Subcutaneous adipose tissue (tissue), 4 donors: ENCODE measurements around the gene NLRP5. TPM values are rescaled to one million over a fixed set of nuclear protein-coding genes. Genes with fewer than 3 reads are reported as not detected.

Experiments
- total RNA-seq, 4 donors: library from RNA; depleted of rRNA; stranded (reverse); fragments of >200 nt; gene quantifications; one replicate each; pipeline ENCODE4 v1.1.0, GENCODE V29; 2016
- TF ChIP-seq, protein P1 (sequence below): fragments of 450-650 bp; IDR thresholded peaks from one replicate; pipeline ENCODE4 v1.5.1; 2016; ENCODE audit warnings: low read depth, mild to moderate bottlenecking, control low read depth, antibody characterized with exemption, moderate library complexity

The NLRP5 gene
- total RNA-seq, 4 donors from 2014 or later = not detected

GRCh38 chr19:56026769-56027168, 40.2 kb downstream of the NLRP5 start:
- TF ChIP-seq, protein P1, sequence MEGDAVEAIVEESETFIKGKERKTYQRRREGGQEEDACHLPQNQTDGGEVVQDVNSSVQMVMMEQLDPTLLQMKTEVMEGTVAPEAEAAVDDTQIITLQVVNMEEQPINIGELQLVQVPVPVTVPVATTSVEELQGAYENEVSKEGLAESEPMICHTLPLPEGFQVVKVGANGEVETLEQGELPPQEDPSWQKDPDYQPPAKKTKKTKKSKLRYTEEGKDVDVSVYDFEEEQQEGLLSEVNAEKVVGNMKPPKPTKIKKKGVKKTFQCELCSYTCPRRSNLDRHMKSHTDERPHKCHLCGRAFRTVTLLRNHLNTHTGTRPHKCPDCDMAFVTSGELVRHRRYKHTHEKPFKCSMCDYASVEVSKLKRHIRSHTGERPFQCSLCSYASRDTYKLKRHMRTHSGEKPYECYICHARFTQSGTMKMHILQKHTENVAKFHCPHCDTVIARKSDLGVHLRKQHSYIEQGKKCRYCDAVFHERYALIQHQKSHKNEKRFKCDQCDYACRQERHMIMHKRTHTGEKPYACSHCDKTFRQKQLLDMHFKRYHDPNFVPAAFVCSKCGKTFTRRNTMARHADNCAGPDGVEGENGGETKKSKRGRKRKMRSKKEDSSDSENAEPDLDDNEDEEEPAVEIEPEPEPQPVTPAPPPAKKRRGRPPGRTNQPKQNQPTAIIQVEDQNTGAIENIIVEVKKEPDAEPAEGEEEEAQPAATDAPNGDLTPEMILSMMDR = no peak

DNA sequence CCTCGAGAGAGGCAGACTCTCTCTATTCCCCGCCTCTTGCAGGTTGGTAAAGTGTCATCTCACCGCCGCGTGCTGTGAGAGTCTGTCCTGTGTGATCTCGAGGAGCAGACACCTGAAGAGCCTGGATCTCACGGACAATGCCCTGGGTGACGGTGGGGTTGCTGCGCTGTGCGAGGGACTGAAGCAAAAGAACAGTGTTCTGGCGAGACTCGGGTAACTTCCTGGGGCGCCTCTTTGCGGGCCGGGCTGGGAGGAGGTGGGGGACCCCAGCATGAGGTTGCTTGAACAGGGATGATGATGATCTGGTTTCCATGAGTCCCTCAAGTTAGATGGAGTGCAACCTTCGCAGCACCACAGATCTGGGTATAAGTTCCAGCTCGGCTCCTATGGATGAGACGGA, 67.0 kb downstream of the NLRP5 start:
- TF ChIP-seq, protein P1 = no peak

GRCh38 chr19:56066152-56067023, 79.8 kb downstream of the NLRP5 start:
- TF ChIP-seq, protein P1 = no peak

- TF ChIP-seq, protein P1 = no peak
Observed at GRCh38 chr19:56069642-56070041, 83.1 kb downstream of the NLRP5 start.

- TF ChIP-seq, protein P1 = no peak
Observed at GRCh38 chr19:56071151-56071550, 84.6 kb downstream of the NLRP5 start.

- TF ChIP-seq, protein P1 = no peak
Observed at GRCh38 chr19:56076498-56076897, 89.9 kb downstream of the NLRP5 start.

DNA sequence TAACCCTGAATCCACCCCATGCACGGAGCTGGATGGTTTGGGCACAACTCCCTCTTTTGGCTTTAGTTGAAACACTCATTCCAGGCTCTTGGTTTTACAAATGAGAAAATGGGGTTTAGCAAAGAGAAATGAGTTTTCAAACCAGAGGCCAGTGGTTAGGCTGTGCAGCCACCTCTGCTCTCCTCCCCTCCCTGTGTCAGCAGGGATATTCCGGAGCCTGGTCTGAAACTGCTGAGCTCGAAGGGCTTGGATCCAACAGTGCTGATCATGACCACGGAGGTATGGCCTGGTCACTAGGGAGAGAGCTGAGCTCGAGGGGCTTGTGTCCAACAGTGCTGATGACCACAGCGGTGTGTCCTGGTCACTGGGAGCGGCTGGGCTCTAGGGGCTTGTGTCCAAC, 93.0 kb downstream of the NLRP5 start:
- TF ChIP-seq, protein P1 = no peak
